Sigmoid colon (tissue), 3 donors: Measurements from ENCODE around the gene EFNB1.

Experiments used
- CTCF ChIP-seq, 4 experiments: fragments of 450-650 bp in 3 of 4; fragments of 200-600 bp in 1 of 4; IDR thresholded peaks; one replicate each; pipeline ENCODE4 v1.5.1; 2016 to 2019; ENCODE audit warnings: antibody characterized with exemption in 4 of 4, mild to moderate bottlenecking in 3 of 4, moderate library complexity in 2 of 4
- POLR2A ChIP-seq, 2 donors: fragments of 450-650 bp; IDR thresholded peaks; one replicate each; pipeline ENCODE4 v1.6.1; 2016; ENCODE audit warnings: antibody characterized with exemption in 2 of 2, mild to moderate bottlenecking in 2 of 2, moderate library complexity in 2 of 2

- TF ChIP-seq CTCF (IDR thresholded peaks at IDR 0.05) (peak in 2 of 4 experiments; percentile 26 to 29), POLR2A (IDR thresholded peaks at IDR 0.05) (no peak)
These were observed 20.0 kb upstream of the EFNB1 start for GRCh38 chrX:68808686-68809357.
